HG03045 (cell line): ENCODE measurements around the gene SPOCK2.
"Not testable (repeated sequence)": the region's sequence is repeated elsewhere in the genome, so short reads cannot be mapped to it uniquely, and the experiment has no call there.

ENCODE experiments used
- ATAC-seq: cut with Tn5 transposase; IDR thresholded peaks from one replicate; pipeline ENCODE4 v1.9.1; 2021; ENCODE audit warnings: mild to moderate bottlenecking, moderate library complexity; ENCODE audit not compliant: unreplicated experiment

The SPOCK2 gene

GRCh38 chr10:72108830-72109635 is 20.7 kb upstream of the SPOCK2 start:
- ATAC-seq, result no peak

DNA sequence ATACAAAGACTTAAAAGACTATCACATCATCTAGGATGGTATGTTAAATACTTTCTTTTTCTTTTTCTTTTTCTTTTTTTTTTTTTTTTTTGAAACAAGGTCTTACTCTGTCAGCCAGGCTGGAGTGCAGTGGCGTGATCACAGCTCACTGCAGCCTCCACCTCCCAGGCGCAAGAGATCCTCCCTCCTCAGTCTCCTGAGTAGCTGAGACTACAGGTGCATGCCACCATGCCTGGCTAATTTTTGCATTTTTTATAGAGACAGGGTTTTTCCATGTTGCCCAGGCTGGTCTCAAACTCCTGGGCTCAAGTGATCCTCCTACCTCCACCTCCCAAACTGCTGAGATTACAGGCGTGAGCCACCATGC is 19.6 kb upstream of the SPOCK2 start:
- ATAC-seq, result not testable (repeated sequence)

- no peak for ATAC-seq
These were observed 19.1 kb upstream of the SPOCK2 start for GRCh38 chr10:72107325-72108003.

DNA sequence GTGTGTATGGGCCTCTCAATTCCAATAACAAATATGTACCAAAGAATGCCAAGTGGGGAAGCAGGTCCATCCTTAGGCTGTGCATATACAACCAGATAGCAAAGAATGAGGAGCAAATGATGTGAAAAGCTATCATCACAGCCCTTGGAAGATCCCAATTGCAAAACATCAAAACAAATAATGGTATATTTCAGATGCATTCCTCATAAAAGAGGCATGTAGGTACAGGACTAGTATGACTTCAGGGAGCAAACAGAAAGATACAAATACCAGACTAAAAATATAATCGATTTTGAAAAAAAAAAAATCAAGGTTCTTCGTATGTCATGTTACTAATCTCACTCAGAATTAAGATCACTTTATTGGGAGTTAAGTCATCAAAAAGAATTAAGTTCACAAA is 18.5 kb upstream of the SPOCK2 start:
- no peak for ATAC-seq

GRCh38 chr10:72106154-72106849 is 18.0 kb upstream of the SPOCK2 start:
- ATAC-seq, result no peak

DNA sequence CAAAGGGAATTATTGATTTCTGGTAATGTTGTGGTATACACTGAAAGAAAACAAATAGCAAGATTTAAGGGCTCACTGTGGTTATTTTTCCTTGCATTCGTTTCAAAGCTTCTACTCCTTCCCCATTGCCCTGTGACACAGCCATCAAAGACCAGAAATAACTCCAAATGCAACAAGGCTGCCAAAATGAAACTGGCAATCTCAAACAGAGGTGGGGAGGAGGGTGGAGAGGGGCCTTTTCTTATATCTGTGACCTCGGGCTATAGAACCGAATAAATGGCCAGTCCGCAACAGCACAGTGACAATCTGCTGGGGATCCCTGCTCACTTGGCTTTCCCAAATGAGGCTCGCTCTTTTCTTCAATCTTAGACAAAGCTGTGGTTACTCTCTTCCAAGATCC is 17.4 kb upstream of the SPOCK2 start:
- no peak for ATAC-seq

- no peak for ATAC-seq
These were observed 16.7 kb upstream of the SPOCK2 start for GRCh38 chr10:72105098-72105475.

- no peak for ATAC-seq
These were observed 16.2 kb upstream of the SPOCK2 start for GRCh38 chr10:72104472-72105097.

DNA sequence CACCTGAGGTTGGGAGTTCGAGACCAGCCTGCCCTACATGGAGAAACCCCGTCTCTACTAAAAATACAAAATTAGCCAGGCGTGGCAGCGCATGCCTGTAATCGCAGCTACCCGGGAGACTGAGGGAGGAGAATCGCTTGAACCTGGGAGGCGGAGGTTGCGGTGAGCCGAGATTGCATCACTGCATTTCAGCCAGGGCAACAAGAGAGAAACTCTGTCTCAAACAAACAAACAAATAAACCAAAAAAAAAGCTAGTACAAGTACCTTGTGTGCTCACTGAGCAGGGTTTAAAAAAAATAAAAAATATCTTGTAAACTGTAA is 11.2 kb upstream of the SPOCK2 start:
- no peak for ATAC-seq

DNA sequence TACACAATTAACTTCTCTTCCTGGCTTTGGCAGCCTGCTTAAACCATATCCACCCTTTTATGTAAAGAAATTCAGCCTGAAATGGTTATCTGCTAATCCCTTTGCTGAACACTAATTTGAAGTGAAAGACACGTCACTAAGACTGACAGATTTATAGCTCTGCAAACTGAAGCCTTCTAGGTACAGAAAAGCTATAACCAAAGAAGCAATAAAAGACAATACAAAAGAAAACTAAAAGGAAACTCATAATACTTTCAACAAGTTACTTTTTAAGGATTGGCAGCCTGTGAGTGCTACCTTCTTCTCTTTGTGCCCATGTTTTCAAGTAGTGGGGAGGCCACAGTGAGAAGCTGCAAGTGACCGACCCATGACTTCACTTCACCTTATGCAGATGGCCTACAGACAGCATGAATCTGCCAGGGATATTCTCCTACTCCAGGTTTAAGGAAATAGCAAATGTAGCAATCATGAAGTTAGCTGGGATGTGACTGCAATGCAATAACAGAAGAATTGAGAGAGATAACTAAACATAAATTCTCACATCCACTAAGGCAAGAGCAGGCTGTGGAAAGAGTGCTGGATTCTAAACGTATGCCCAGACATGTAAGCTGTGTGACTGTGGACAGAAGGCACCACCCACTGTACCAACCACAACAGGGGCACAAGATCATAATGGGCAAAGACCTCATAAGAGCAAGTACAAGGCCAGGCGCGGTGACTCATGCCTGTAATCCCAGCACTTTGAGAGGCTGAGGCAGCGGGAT is 10.7 kb upstream of the SPOCK2 start:
- no peak for ATAC-seq

DNA sequence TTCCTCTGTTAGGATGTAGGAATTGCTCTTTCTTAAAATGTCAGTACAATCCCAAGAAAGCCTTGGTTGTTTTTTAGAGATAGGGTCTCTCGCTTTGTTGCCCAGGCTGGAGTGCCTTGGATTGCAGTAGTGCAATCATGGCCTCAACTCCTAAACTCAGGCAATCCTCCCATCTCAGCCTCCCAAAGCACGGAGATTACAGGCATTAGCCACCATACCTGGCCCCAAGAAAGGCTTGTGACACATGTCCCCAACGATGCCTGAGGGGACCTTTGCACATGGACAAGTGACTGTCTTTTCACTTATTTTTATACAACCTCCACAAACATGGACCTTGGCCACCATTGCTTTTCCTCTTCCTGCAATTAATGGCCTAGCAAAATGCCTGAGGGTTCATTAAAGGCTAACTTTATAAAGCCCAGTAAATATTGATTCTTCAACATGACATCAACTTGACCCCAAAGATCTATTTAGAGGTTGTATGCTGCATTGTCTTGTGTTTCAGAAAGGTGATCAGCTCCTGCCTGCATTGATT is 10.0 kb upstream of the SPOCK2 start:
- no peak for ATAC-seq

DNA sequence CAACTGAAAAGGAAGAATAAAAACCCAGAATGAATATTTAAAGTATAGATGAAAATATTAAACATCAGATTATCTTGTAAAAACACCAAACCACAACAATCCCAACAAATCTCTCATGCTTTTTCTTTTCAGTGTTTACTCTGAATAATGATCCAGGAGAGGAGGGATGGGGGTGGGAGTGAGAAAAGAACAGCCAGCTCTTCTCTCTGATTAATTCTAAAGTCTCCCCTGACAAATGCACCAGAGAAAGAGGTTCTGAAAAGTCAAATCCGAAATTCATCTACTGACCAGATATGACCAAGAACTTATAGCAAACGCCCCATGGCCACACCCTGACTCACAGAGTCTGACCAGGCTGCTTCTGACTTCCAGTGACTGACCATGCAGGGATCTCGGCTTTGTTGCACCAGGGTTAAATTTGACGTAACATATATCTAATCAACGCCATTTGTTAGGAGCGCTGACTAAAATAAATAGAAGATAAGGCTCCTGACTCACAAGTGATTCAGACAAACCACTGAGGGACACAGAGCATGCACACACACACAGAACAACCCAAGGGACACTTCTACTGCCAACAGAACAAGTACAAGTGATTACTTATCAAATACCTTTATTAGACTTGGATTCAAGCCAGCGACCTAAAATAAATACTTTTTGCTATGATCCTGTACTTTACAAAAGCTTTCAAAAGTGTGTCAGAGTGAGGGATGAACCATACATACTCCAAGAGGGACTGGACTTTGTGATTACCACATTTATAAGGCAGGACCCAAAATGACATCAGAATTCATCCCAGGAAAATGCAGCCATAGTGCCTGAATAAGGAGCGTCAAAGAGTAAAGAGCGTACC is 9.3 kb upstream of the SPOCK2 start:
- ATAC-seq, result no peak

GRCh38 chr10:72096115-72097000 is 8.0 kb upstream of the SPOCK2 start:
- ATAC-seq, result no peak

DNA sequence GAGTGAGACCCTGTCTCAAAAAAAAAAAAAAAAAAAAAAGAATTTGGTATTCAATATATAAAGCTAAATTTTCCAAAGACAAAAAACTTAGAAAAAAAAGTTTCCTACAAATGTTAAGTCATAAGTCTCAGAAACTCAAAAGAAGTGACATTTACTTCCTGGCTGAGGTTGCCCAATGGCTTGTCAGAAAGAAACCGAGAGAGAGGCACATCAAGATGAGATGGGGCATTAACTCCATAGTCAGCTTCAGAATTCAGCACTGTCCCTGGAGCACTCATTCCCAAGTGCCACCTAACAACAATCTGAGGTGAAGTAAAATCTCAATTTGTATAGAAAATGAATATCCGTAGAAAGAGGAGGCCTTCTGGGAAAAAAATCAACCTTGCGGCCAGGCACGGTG is 6.8 kb upstream of the SPOCK2 start:
- ATAC-seq, result no peak

GRCh38 chr10:72094574-72094973 is 6.2 kb upstream of the SPOCK2 start:
- no peak for ATAC-seq

GRCh38 chr10:72093450-72093849 is 5.1 kb upstream of the SPOCK2 start:
- ATAC-seq, result no peak

GRCh38 chr10:72092987-72093386 is 4.6 kb upstream of the SPOCK2 start:
- ATAC-seq, result no peak

GRCh38 chr10:72092171-72092924 is 4.0 kb upstream of the SPOCK2 start:
- ATAC-seq, result no peak
